Sigmoid colon (tissue), 4 donors: Measurements from ENCODE around the gene TRAF5.

Experiments
- CTCF ChIP-seq, 4 experiments: fragments of 450-650 bp in 3 of 4; fragments of 200-600 bp in 1 of 4; IDR thresholded peaks; one replicate each; pipeline ENCODE4 v1.5.1; 2016 to 2019; ENCODE audit warnings: antibody characterized with exemption in 4 of 4, mild to moderate bottlenecking in 3 of 4, moderate library complexity in 2 of 4
- EP300 ChIP-seq, 4 donors: sonication (generic); formaldehyde crosslinking; IDR thresholded peaks; one replicate each; pipeline ENCODE4 v1.6.1; 2017; ENCODE audit warnings: antibody characterized with exemption in 4 of 4
- POLR2A ChIP-seq, 2 donors: fragments of 450-650 bp; IDR thresholded peaks; one replicate each; pipeline ENCODE4 v1.6.1; 2016; ENCODE audit warnings: antibody characterized with exemption in 2 of 2, mild to moderate bottlenecking in 2 of 2, moderate library complexity in 2 of 2
- POLR2AphosphoS5 ChIP-seq, 4 donors: sonication (generic); formaldehyde crosslinking; IDR thresholded peaks; one replicate each; pipeline ENCODE4 v1.6.1; 2017; ENCODE audit warnings: antibody characterized with exemption in 4 of 4

DNA sequence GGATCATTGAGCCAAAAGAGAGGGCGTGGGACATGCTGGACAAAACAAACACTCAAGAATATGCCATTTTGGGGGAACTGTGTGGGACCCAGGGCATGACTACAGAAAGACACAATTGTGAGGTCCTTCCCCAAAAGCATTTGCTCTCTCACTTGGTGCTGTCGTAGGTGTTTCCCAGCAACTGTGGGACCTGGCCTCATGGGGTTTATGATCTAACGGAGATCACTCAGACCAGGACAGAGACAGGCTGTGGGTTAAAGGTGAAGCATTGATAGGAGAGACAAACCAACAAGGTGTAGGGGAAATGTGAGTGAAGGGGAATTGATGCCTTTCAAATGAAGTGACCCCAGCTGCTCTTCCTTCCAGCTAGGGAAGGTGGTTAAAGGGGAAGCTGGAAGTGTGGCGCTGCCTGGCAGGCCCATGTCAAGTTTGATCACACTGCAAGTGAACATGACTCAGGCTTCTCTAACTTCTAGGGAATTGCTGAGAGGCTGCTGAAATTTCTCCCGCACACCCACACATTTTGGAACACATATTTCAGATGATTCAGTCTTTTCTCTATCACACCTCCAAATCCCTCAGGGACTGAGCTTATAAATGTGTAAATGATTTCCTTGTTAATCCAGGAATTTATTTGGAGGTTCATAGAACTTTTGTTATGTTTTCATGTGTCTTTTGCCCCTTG is 30.2 kb downstream of the TRAF5 start:
- TF ChIP-seq CTCF (IDR thresholded peaks at IDR 0.05) (no peak), POLR2A (IDR thresholded peaks at IDR 0.05) (no peak), EP300 (IDR thresholded peaks at IDR 0.05) (no peak), POLR2AphosphoS5 (IDR thresholded peaks at IDR 0.05) (no peak)
